ENCODE measurements around the gene TMEM236.

TMEM236 gene

DNA sequence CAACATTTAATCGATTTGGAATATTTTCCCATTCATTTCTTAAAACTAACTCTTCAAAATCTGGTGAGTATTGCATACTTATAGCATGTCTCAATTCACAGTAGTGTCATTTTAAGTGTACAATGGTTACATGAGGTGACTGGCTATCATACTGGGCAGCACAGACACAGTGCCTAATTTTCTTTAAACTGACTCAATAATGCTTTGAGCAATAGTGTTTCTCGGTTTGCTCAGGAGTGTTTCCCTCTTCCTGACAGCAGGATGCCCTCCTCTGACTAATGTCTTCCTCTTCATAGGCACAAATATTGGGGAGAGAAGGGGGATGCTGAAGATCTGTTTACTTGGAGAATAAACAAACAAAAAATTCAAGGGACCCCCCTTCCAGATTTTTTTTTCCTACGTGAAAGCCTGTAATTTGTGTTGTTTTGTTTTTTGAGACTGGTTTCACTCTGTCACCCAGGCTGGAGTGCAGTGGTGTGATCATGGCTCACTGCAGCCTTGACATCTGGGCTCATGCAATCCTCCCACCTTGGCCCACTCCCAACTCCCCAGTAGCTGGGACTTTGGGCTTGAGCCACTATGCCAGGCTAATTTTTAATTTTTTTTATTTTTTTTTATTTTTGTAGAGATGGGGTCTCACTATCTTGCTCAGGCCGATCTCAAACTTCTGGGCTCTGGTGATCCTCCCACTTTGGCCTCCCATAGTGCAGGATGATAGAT, 59.3 kb downstream of the TMEM236 start:
- Mint-ChIP-seq H3K27me3 (ENCODE audit: low read depth) (peaks cover 14% of the 10 kb centered on the region), H3K9me3 (no peaks in the 10 kb centered on the region), H3K4me1 (ENCODE audit: low read depth) (peaks cover 9% of the 10 kb centered on the region), H3K27ac (no peak overlapping the region), H3K36me3 (ENCODE audit: low read depth) (no peaks in the 10 kb centered on the region), H3K4me3 (no peak overlapping the region)

DNA sequence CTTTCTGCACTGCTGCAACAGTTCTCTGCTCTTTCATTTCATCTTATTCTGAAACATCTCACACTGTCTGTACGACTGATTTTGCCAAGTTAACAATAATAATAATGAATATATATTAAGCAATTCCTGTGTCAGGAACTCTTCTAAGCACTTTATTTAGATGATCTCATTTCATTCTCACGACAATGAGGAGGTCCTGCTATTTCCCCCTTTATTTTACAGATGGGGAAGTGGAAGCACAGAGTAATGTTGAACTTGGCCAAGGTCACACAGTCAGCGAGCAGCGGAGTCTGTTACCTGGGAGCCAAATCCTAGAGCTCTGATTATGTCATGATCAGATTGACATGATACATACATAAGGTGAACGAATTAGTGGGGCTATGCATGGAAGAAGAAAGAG, 63.0 kb downstream of the TMEM236 start:
- H3K4me1 Mint-ChIP-seq (ENCODE audit: low read depth) = peaks cover 2% of the 10 kb centered on the region
- peaks cover 7% of the 10 kb centered on the region for H3K27me3 Mint-ChIP-seq (ENCODE audit: low read depth)
- H3K9me3 Mint-ChIP-seq = no peaks in the 10 kb centered on the region
- no peak overlapping the region for H3K27ac Mint-ChIP-seq
- H3K4me3 Mint-ChIP-seq = no peak overlapping the region
- no peaks in the 10 kb centered on the region for H3K36me3 Mint-ChIP-seq (ENCODE audit: low read depth)

DNA sequence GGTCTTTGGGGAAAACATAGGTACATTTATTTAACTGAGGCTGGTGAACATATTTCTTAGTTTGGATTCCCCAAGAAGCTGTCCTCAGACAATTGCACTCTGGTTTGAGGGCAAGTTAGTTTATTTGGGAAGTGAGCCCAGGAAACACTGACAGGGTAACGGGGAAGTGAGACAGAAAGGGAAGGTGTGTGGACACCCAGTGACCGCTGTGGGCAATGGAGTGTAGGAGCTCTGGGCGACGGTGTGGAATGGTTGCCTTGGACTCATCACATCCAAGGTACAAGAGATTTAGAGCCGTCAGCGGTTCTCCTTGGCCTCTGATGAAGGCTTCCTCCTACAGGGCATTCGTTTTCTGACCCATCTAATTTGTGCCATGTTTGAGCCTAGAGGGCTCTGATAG, 64.2 kb downstream of the TMEM236 start:
- no peaks in the 10 kb centered on the region for H3K4me1 Mint-ChIP-seq (ENCODE audit: low read depth)
- no peaks in the 10 kb centered on the region for H3K36me3 Mint-ChIP-seq (ENCODE audit: low read depth)
- H3K27ac Mint-ChIP-seq = no peak overlapping the region
- no peaks in the 10 kb centered on the region for H3K27me3 Mint-ChIP-seq (ENCODE audit: low read depth)
- no peaks in the 10 kb centered on the region for H3K9me3 Mint-ChIP-seq
- no peak overlapping the region for H3K4me3 Mint-ChIP-seq

DNA sequence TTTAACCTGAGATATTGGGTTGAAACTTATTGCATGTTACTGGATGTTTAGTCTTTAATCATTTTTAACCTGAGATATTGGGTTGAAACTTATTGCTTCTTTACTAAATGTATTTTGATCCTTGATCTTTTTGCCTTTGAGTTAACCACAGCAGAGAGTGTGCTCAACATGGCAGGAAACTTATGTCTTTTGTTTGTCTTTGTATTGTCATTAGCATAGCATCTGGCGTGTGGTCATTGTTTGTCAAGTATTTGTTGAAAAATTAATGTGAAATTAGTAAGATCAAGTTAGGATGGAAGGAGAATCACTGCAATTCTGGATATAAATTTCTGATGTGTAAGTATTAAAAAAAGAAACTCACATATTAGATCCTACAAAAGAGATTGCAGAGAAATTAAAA, 65.3 kb downstream of the TMEM236 start:
- Mint-ChIP-seq H3K4me3 (no peak overlapping the region), H3K36me3 (ENCODE audit: low read depth) (no peaks in the 10 kb centered on the region), H3K27ac (no peak overlapping the region), H3K9me3 (no peaks in the 10 kb centered on the region), H3K27me3 (ENCODE audit: low read depth) (no peaks in the 10 kb centered on the region), H3K4me1 (ENCODE audit: low read depth) (no peaks in the 10 kb centered on the region)

DNA sequence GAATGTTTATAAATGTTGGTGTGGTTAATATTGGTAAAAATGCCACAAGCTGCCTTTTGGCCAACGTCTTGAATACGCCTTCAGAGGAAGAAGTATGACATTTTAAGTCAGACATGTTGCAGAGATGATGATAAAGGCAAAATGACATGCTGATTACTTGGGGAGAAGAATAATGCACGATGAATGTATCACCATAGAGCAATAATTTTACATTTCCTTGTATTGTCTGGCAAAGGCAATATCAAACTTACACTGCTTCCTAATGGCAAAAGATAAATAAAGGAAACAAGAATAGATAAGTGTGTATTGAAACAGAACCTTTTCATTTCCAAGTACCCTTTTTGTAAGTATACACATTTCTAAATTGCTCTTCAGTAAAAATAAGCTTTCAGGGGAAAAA, 65.8 kb downstream of the TMEM236 start:
- Mint-ChIP-seq H3K4me1 (ENCODE audit: low read depth) (no peaks in the 10 kb centered on the region), H3K36me3 (ENCODE audit: low read depth) (no peaks in the 10 kb centered on the region), H3K9me3 (no peaks in the 10 kb centered on the region), H3K27me3 (ENCODE audit: low read depth) (no peaks in the 10 kb centered on the region), H3K4me3 (no peak overlapping the region), H3K27ac (no peak overlapping the region)

DNA sequence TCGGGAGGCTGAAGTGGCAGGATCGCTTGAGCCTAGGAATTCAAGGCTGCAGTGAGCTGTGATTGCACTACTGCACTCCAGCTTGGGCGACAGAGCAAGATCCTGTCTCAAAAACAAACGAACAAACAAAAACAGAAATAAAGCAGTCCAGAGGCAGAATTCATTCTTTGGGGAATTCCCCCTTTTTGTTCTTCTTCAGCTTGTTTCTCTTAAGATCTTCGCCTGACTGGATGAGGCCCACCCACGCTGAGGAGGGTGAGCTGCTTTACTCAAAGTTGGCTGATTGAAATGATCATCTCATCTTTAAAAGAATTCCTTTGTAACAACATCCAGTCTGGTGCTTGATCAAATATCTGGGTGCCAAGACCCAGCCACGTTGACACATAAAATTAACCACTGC, 67.8 kb downstream of the TMEM236 start:
- H3K36me3 Mint-ChIP-seq (ENCODE audit: low read depth) = no peaks in the 10 kb centered on the region
- no peaks in the 10 kb centered on the region for H3K4me1 Mint-ChIP-seq (ENCODE audit: low read depth)
- H3K27me3 Mint-ChIP-seq (ENCODE audit: low read depth) = peaks cover 3% of the 10 kb centered on the region
- no peak overlapping the region for H3K4me3 Mint-ChIP-seq
- H3K27ac Mint-ChIP-seq = no peak overlapping the region
- H3K9me3 Mint-ChIP-seq = no peaks in the 10 kb centered on the region

DNA sequence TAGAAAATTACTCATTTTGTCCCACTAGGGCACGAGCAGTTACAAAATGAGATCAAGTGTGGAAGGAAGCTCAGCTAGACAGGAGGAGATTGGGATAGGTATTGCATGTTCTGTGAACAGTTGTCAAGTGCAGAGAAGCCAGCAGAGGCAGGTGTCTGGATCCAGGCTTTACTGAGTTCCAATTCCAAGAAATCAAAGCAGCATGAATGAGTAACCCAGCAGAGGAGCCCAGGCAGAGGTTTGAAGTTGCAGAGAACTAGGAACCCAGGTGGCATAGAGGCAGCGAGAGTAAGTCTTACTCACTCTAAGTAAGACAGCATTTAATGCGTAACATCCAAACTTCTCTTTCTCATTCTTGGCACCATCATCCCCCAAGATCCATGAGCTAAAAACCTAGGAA, 68.9 kb downstream of the TMEM236 start:
- Mint-ChIP-seq H3K36me3 (ENCODE audit: low read depth) (no peaks in the 10 kb centered on the region), H3K27ac (no peak overlapping the region), H3K27me3 (ENCODE audit: low read depth) (peaks cover 3% of the 10 kb centered on the region), H3K4me1 (ENCODE audit: low read depth) (no peaks in the 10 kb centered on the region), H3K4me3 (no peak overlapping the region), H3K9me3 (no peaks in the 10 kb centered on the region)

DNA sequence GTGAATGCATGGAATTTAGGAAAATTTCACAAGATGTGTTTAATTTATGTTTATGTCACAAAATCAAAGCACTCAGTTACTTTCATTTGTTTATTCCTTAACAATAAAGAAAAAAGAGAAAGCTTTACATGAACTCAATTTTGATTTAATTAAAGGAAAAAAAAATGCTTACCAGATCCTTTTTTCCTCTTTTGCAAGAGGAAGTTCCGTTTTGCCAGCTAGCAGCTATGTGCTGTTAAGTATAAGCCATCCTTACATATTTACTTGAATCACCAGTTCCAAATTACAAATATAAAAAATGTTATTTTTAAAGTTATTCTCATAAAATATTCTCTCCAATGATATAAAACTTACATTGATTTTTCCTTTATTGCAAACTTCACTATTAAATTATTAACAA, 69.9 kb downstream of the TMEM236 start:
- Mint-ChIP-seq H3K4me3 (no peak overlapping the region), H3K27me3 (ENCODE audit: low read depth) (peaks cover 3% of the 10 kb centered on the region), H3K36me3 (ENCODE audit: low read depth) (no peaks in the 10 kb centered on the region), H3K27ac (no peak overlapping the region), H3K4me1 (ENCODE audit: low read depth) (no peaks in the 10 kb centered on the region), H3K9me3 (no peaks in the 10 kb centered on the region)

DNA sequence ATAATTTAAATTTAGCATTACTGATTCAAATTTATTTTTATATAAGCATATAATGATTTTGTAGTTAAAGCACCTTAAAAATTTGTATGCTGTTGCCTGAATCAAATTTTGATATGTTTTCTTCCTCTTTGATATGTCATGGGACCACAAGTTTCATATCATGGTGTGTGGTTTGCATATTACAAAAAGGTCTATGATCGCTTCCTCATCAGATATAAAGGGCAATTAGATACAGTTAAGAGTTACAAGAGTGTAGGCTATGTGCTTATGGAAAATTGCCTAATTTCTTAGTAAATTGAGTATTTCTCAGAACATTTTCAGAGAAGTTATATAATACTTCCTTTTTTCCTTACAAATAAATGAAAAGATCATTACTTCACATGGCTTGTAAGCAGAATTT, 79.3 kb downstream of the TMEM236 start:
- Mint-ChIP-seq H3K4me1 (ENCODE audit: low read depth) (no peaks in the 10 kb centered on the region), H3K9me3 (no peaks in the 10 kb centered on the region), H3K36me3 (ENCODE audit: low read depth) (no peaks in the 10 kb centered on the region), H3K27me3 (ENCODE audit: low read depth) (no peaks in the 10 kb centered on the region), H3K4me3 (no peak overlapping the region), H3K27ac (no peak overlapping the region)

DNA sequence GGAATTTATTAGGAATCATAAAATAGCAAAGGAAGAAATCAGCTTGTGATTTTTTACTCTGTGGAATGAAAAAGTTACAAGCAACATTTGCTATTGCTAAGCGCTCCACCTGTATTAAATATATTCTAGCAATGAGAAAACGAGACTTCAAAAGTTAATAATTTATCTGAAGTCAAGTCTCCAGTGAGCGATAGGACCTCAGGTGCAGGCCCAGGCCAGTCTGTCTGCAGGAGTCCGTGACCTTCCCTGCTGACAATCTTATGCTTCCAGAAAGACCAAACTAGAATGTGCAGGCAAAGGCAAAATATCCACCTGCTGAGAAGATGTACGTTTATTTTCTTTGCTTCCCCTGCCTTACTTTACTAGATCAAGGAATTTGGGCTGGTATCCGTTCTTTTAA, 79.9 kb downstream of the TMEM236 start:
- Mint-ChIP-seq H3K4me1 (ENCODE audit: low read depth) (no peaks in the 10 kb centered on the region), H3K36me3 (ENCODE audit: low read depth) (no peaks in the 10 kb centered on the region), H3K9me3 (no peaks in the 10 kb centered on the region), H3K27me3 (ENCODE audit: low read depth) (no peaks in the 10 kb centered on the region), H3K27ac (no peak overlapping the region), H3K4me3 (no peak overlapping the region)

DNA sequence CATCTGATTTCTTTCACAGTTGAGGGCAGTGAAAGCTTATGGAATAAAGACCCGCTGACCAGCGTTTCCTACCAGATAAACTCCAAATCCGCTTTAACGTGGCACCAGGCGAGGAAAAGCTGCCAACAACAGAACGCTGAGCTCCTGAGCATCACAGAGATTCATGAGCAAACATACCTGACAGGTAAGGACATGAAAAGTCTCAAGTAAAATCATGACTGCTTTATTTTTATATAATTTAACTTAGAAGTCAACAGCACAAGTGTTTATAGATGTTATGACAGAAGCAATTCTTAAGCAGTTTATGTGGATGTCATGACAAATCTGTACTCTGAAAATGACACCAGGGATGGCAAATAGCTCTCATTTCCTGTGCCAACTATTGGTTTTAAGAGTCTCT, 81.7 kb downstream of the TMEM236 start:
- no peak overlapping the region for H3K27ac Mint-ChIP-seq
- H3K4me1 Mint-ChIP-seq (ENCODE audit: low read depth) = no peaks in the 10 kb centered on the region
- no peak overlapping the region for H3K4me3 Mint-ChIP-seq
- H3K27me3 Mint-ChIP-seq (ENCODE audit: low read depth) = peaks cover 7% of the 10 kb centered on the region
- H3K36me3 Mint-ChIP-seq (ENCODE audit: low read depth) = no peaks in the 10 kb centered on the region
- no peaks in the 10 kb centered on the region for H3K9me3 Mint-ChIP-seq

DNA sequence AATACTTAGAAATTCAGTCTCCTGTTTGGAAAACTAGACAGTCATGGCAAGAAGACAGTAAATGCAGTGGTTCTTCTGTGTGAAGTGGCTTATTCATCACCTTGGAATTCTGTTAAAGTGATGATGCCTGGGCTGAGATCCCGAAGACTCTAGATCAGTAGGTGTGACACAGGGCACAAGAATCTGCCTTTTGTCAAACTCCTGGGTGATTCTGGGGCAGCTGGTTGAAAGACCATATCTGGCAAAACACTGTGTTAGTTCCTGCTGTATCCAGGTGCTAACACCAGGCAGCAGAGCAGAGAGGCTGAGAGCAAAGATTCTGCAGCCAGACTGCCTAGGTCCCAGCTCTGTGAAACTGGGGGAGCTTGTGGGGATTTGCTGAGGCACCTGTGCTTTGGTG, 83.7 kb downstream of the TMEM236 start:
- no peak overlapping the region for H3K27ac Mint-ChIP-seq
- no peaks in the 10 kb centered on the region for H3K9me3 Mint-ChIP-seq
- H3K4me1 Mint-ChIP-seq (ENCODE audit: low read depth) = no peaks in the 10 kb centered on the region
- no peak overlapping the region for H3K4me3 Mint-ChIP-seq
- peaks cover 7% of the 10 kb centered on the region for H3K27me3 Mint-ChIP-seq (ENCODE audit: low read depth)
- no peaks in the 10 kb centered on the region for H3K36me3 Mint-ChIP-seq (ENCODE audit: low read depth)

DNA sequence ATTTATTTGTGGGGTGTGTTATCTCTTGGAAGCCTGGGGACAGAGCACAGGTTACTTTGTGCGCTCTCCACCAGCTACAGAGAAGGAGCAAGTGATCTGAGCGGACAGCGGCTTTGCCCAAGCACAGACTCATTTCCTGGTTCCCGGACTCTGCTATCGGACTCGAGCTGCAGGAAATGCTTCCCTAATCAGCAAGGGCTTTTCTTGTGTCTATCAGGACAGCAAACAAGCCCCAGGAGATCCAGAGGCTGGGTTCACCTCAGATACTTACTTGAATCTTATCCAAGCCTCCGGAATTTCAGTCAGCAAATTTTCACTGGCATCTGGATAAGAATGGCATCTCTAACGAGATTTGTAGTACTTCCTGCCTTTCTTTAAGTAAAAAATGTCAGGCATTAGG, 84.9 kb downstream of the TMEM236 start:
- no peaks in the 10 kb centered on the region for H3K9me3 Mint-ChIP-seq
- H3K27ac Mint-ChIP-seq = no peak overlapping the region
- no peaks in the 10 kb centered on the region for H3K4me1 Mint-ChIP-seq (ENCODE audit: low read depth)
- H3K4me3 Mint-ChIP-seq = no peak overlapping the region
- H3K36me3 Mint-ChIP-seq (ENCODE audit: low read depth) = no peaks in the 10 kb centered on the region
- H3K27me3 Mint-ChIP-seq (ENCODE audit: low read depth) = peaks cover 7% of the 10 kb centered on the region

DNA sequence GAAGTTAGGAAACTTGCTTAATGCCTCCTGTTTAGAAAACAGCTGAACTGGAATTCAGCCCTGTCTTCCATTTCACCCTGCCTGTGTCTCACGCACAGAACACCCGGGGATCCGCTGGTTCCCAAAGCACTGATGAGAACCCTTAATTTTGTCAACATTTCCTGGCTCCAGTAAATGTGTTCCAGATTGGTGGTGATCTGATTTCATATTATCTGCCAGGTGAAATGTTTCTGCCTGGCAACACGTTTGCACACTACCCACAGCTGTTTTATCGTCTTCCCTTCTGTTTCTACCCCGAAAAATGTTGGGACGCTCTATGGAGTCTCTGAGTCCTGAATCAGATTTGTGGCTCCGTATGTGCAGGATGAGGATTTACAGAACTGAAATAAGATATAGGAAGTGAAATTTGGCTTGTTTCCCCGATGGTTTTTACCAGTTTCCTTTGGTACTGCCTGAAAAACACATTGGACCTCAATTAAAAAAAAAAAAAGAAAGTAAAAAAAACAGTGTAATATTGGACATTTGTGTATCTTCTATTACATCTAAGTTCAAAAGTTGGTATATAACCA, 86.2 kb downstream of the TMEM236 start:
- H3K4me3 Mint-ChIP-seq = no peak overlapping the region
- no peaks in the 10 kb centered on the region for H3K36me3 Mint-ChIP-seq (ENCODE audit: low read depth)
- H3K4me1 Mint-ChIP-seq (ENCODE audit: low read depth) = no peaks in the 10 kb centered on the region
- peaks cover 7% of the 10 kb centered on the region for H3K27me3 Mint-ChIP-seq (ENCODE audit: low read depth)
- H3K27ac Mint-ChIP-seq = no peak overlapping the region
- no peaks in the 10 kb centered on the region for H3K9me3 Mint-ChIP-seq

DNA sequence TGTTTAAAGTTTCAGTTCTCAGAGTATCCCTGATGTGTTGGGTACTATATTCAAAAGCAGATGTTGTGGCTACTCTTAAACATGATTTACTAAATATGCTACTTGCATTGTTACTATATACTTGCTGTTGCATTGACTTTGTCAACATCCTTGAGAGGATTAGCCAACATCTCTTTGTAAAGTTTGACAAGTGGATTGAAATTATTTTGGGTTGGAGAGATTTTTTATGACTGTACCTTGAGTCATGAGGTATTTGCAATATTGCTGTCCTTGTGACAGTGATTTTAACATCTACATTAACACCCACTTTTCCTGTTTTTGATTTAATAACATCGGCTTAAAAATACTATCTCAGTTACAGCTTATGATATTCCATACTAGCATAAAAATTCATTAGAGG, 89.0 kb downstream of the TMEM236 start:
- H3K9me3 Mint-ChIP-seq = no peaks in the 10 kb centered on the region
- H3K4me3 Mint-ChIP-seq = no peak overlapping the region
- H3K4me1 Mint-ChIP-seq (ENCODE audit: low read depth) = no peaks in the 10 kb centered on the region
- H3K36me3 Mint-ChIP-seq (ENCODE audit: low read depth) = no peaks in the 10 kb centered on the region
- no peak overlapping the region for H3K27ac Mint-ChIP-seq
- H3K27me3 Mint-ChIP-seq (ENCODE audit: low read depth) = peaks cover 7% of the 10 kb centered on the region

DNA sequence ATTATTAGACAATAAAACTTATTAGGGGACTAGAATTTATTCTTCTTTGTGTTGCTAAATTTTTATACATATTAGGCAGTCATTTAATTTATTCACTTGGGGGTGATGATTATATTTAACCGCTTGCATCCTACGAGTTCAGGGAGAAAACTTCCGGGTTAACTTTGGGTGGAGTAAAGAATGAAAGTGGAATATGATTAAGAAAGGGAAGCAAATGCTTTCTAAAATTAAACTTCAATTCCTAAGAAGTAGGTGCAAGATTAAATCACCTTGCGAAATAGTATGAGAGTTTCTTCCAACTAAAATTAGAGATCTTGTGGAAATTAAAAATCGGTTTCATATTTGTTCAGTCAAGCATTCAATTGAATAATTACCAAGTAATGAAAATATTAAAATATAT, 90.6 kb downstream of the TMEM236 start:
- Mint-ChIP-seq H3K36me3 (ENCODE audit: low read depth) (no peaks in the 10 kb centered on the region), H3K27me3 (ENCODE audit: low read depth) (peaks cover 7% of the 10 kb centered on the region)

More for the DNA sequence above, 90.6 kb downstream of the TMEM236 start:
- H3K4me1 Mint-ChIP-seq (ENCODE audit: low read depth) = no peaks in the 10 kb centered on the region
- no peak overlapping the region for H3K4me3 Mint-ChIP-seq
- H3K9me3 Mint-ChIP-seq = no peaks in the 10 kb centered on the region
- H3K27ac Mint-ChIP-seq = no peak overlapping the region

All from T-helper 1 cell treated with Interleukin-12 subunit alpha and Interleukin-12 subunit beta and Interleukin-4 antibody, amounts not matched to agents 30 μg/mL and 1 μg/mL, for 36 hours (primary cell).